Upper lobe of left lung (tissue), 4 donors: ENCODE data around the gene EEPD1.

Source experiments
- CTCF ChIP-seq, 6 experiments: fragments of 450-650 bp in 4 of 6; fragments of 200-600 bp in 2 of 6; sonication (generic) in 2 of 6; IDR thresholded peaks; one replicate each; pipeline ENCODE4 v1.5.1; 2016 to 2019; ENCODE audit warnings: antibody characterized with exemption in 6 of 6
- POLR2A ChIP-seq, 4 donors: fragments of 450-650 bp; IDR thresholded peaks; one replicate each; pipeline ENCODE4 v1.5.1; 2016 to 2017; ENCODE audit warnings: antibody characterized with exemption in 4 of 4, mild to moderate bottlenecking in 2 of 4

GRCh38 chr7:36348256-36348655, 195.2 kb downstream of the EEPD1 start:
- no peak for TF ChIP-seq POLR2A (IDR thresholded peaks at IDR 0.05)
- no peak for TF ChIP-seq CTCF (IDR thresholded peaks at IDR 0.05)
